Mesendoderm (in vitro differentiated cells): ENCODE measurements around the gene KCNK5.

ENCODE experiments used
- DNase-seq: peaks from one replicate; pipeline ENCODE4 v3.0.0; 2013
- H2AK5ac ChIP-seq: 2 replicates; pipeline ENCODE4 v1.6.1; 2013; ENCODE audit warnings: low read length, inconsistent platforms
- H2BK120ac ChIP-seq: 2 replicates; pipeline ENCODE4 v1.6.1; 2013; ENCODE audit warnings: low read depth, mild to moderate bottlenecking, low read length, moderate library complexity, mixed read lengths
- H2BK15ac ChIP-seq: replicated peaks from 2 replicates; pipeline ENCODE4 v1.6.1; 2013; ENCODE audit warnings: low read depth, mild to moderate bottlenecking, moderate library complexity
- H2BK5ac ChIP-seq: 2 replicates; pipeline ENCODE4 v1.6.1; 2013; ENCODE audit warnings: low read length, inconsistent platforms
- H3K18ac ChIP-seq: 2 replicates; pipeline ENCODE4 v1.6.1; 2013; ENCODE audit warnings: mild to moderate bottlenecking, low read length, mixed read lengths
- H3K23ac ChIP-seq: one replicate; pipeline ENCODE4 v1.6.1; 2013; ENCODE audit warnings: low read length
- H3K27ac ChIP-seq: 2 replicates; pipeline ENCODE4 v1.5.1; 2013; ENCODE audit warnings: low read depth, mild to moderate bottlenecking, inconsistent platforms, low read length, moderate library complexity
- H3K27me3 ChIP-seq: 2 replicates; pipeline ENCODE4 v1.6.1; 2013; ENCODE audit warnings: low read length, control low read depth, mild to moderate bottlenecking, inconsistent platforms; ENCODE audit not compliant: insufficient read depth, poor library complexity
- H3K36me3 ChIP-seq: 2 replicates; pipeline ENCODE4 v1.6.1; 2013; ENCODE audit warnings: low read length, inconsistent platforms; ENCODE audit not compliant: control insufficient read depth, insufficient read depth
- H3K4ac ChIP-seq: one replicate; pipeline ENCODE4 v1.6.1; 2013; ENCODE audit warnings: low read depth, mild to moderate bottlenecking, low read length, moderate library complexity
- H3K4me1 ChIP-seq: 2 replicates; pipeline ENCODE4 v1.6.1; 2013; ENCODE audit warnings: low read depth, low read length, inconsistent platforms; ENCODE audit not compliant: control insufficient read depth
- H3K4me2 ChIP-seq: 2 replicates; pipeline ENCODE4 v1.6.1; 2013; ENCODE audit warnings: low read length
- H3K4me3 ChIP-seq: 2 replicates; pipeline ENCODE4 v1.5.1; 2013; ENCODE audit warnings: mild to moderate bottlenecking, low read length
- H3K56ac ChIP-seq: one replicate; pipeline ENCODE4 v1.6.1; 2013; ENCODE audit warnings: low read length
- H3K79me1 ChIP-seq: 2 replicates; pipeline ENCODE4 v1.6.1; 2013; ENCODE audit warnings: low read length, inconsistent platforms
- H3K79me2 ChIP-seq: 2 replicates; pipeline ENCODE4 v1.6.1; 2013; ENCODE audit warnings: mild to moderate bottlenecking, low read length; ENCODE audit not compliant: control insufficient read depth, insufficient read depth
- H3K9ac ChIP-seq: 2 replicates; pipeline ENCODE4 v1.6.1; 2013; ENCODE audit warnings: low read length, inconsistent platforms
- H4K5ac ChIP-seq: one replicate; pipeline ENCODE4 v1.6.1; 2013; ENCODE audit warnings: low read length
- H4K8ac ChIP-seq: one replicate; pipeline ENCODE4 v1.6.1; 2013; ENCODE audit warnings: low read depth, mild to moderate bottlenecking, control low read depth, low read length, moderate library complexity
- WGBS: extraction: QIAGEN DNeasy Blood & Tissue Kit; methylation state at CpG from one replicate; pipeline ENCODE4 v1.1.7; 2013; ENCODE audit warnings: low lambda C conversion rate, missing lambda C conversion rate; ENCODE audit not compliant: insufficient coverage; ENCODE audit errors: extremely low coverage; 5-methylcytosine and 5-hydroxymethylcytosine counted together

Gene KCNK5

DNA sequence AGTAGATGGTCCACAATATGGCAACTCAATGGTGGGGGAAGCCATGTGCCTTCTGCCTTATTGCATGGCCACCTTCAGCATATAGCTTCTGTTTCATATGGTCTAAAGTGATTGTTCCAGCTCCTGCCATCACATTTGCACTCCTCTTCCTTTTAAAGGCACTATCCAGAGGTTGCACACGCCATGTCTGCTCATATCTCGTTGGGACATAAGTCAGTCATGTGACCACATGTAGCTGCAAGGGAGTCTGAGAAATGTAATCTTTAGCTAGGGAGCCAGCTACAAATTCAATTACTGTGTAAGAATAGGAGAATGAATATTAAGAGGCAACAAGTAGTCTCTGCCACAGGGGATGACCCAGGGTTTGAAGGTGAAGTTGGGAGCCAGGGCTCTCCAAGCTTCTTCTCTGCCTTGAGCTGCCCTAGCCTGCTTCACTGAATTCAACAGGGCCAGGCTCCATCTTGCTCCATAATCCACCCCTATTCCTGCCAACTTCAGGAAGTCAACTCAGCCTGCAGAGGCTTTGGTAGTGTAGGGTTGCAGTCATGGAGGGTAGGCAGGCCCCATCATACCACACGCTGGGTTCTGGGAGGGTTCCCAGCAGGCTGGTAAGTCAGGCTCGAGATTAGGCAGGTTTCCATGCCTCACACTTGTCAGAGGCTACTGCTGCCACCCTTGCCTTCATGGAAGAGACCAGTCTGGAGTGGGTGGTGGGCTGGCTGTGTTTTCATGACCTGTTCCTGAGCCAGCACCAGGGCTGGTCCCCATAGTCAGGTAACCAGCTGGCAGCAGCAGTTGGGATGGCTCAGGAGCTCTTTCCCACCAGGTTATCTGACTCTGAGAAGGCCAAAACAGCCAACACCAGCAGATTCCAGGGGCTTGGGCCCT, 57.5 kb downstream of the KCNK5 start:
- H3K27ac ChIP-seq = no peak overlapping the region
- no peaks in the 10 kb centered on the region for H3K36me3 ChIP-seq
- no peaks in the 10 kb centered on the region for H3K27me3 ChIP-seq
- no peak overlapping the region for H4K5ac ChIP-seq
- peak overlapping the region; percentile 17 for H3K4me3 ChIP-seq
- no peak overlapping the region for H3K23ac ChIP-seq
- H3K4me2 ChIP-seq = no peak overlapping the region
- H3K79me2 ChIP-seq = no peaks in the 10 kb centered on the region
- H4K8ac ChIP-seq = no peak overlapping the region
- WGBS = no CpG with 5 or more reads among the region's 4 CpGs
- H2BK5ac ChIP-seq = no peak overlapping the region
- no peak for DNase-seq
- no peak overlapping the region for H2BK120ac ChIP-seq
- no peak overlapping the region for H3K9ac ChIP-seq
- no peaks in the 10 kb centered on the region for H3K4me1 ChIP-seq
- no peak overlapping the region for H3K56ac ChIP-seq
- H3K4ac ChIP-seq = no peak overlapping the region
- H2AK5ac ChIP-seq = no peak overlapping the region
- H2BK15ac ChIP-seq = no peak overlapping the region
- H3K79me1 ChIP-seq = no peaks in the 10 kb centered on the region
- H3K18ac ChIP-seq = no peak overlapping the region

DNA sequence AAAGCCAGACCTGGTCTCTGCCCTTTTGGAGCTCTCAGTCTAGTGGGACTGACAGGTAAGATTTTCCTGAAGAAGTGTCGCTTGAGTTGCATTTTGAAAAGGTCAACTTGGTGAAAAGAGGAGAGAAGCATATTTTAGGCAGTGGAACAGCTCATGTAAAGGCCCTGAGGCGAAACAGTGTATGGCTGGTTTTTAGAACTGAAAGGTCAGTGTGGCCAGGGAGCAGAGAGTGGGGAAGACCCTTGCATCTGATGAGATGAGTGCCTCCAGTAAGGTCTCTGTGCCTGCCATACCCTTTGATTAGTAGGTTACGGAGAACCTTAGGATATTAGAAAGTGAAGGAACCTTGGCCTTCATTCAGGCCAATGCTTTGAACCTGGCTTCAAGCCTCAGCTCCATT, 58.4 kb downstream of the KCNK5 start:
- Histone ChIP-seq H2AK5ac (no peak overlapping the region), H3K56ac (no peak overlapping the region), H4K8ac (no peak overlapping the region), H3K4me1 (no peaks in the 10 kb centered on the region), H3K4me2 (no peak overlapping the region), H2BK5ac (no peak overlapping the region), H3K18ac (no peak overlapping the region), H3K27me3 (no peaks in the 10 kb centered on the region), H3K9ac (no peak overlapping the region), H3K23ac (no peak overlapping the region), H3K79me2 (no peaks in the 10 kb centered on the region), H2BK120ac (no peak overlapping the region), H3K36me3 (no peaks in the 10 kb centered on the region), H3K4me3 (no peak overlapping the region), H2BK15ac (no peak overlapping the region), H3K27ac (no peak overlapping the region), H4K5ac (no peak overlapping the region), H3K79me1 (no peaks in the 10 kb centered on the region), H3K4ac (no peak overlapping the region)
- DNase-seq = no peak
- WGBS = no CpG with 5 or more reads among the region's 3 CpGs

DNA sequence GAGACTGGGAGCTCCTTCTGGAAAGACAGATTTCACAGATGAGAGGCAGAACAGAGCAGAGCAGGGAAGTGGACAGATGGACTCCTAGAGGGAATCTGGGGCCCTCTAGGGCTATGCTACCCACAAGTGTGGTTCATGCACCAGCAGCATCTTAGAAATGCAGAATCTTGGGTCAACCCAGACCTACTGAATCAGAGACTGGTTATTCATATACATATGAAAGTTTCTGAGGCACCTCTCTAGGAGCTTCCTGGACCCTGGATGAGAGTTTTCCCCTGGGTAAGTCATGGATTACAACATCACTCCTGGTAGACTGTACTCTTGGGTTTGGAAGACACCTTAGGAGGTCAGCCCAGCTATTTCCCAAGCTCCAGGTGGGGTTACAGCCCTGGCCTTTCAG, 58.9 kb downstream of the KCNK5 start:
- Histone ChIP-seq H3K56ac (no peak overlapping the region), H4K8ac (no peak overlapping the region), H3K36me3 (no peaks in the 10 kb centered on the region), H3K9ac (no peak overlapping the region), H2AK5ac (no peak overlapping the region), H3K27ac (no peak overlapping the region), H3K27me3 (no peaks in the 10 kb centered on the region), H2BK15ac (no peak overlapping the region), H3K4ac (no peak overlapping the region), H2BK5ac (no peak overlapping the region), H4K5ac (no peak overlapping the region), H3K18ac (no peak overlapping the region), H3K4me1 (no peaks in the 10 kb centered on the region), H3K4me3 (no peak overlapping the region), H3K23ac (no peak overlapping the region), H3K79me1 (no peaks in the 10 kb centered on the region), H2BK120ac (no peak overlapping the region), H3K4me2 (no peak overlapping the region), H3K79me2 (no peaks in the 10 kb centered on the region)
- DNase-seq = no peak

DNA sequence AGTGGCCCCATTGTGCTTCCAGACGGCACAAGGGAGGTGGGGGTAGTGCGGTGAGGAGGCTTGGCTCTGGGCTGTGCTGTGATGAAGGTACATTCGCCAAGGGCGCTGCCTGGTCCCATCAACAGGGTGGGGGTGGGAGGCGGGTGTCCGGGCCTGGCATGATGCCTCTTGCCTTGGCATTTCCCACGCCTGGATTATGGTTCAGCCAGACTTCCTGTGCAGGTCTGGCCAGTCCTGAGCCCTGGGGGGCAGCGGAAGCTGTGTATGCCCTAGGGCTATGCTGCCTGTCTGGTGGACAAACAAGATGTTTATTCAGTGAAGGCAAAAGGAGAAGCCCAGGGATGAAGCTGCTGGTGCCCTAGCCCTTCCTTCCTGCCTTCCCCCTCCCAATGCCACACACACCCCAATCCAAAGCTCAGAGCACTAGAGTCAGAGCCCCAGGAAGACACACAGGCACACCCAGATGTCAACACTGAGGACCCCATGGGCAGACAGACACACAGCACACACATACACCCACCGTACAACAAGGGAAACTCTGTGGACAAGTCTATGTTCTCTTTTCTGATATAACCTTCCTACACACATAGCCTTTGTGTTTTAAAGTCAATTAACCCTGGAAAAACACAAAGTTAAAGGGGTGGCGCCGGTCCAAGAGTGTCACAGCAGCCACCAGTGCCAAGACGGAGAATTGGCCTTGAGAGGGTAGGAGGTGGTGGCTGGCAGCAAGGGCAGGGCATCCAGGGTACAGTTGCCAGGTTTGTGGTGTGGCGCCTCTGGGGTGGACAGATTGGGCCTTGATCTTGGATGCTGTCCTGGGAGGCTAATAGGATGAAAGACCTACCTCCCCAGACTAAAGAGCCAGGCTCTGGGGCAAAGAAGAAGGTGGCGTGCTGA, 59.6 kb downstream of the KCNK5 start:
- H3K4me2 ChIP-seq = no peak overlapping the region
- no peak overlapping the region for H3K4me3 ChIP-seq
- H3K4ac ChIP-seq = no peak overlapping the region
- H3K56ac ChIP-seq = no peak overlapping the region
- H3K27ac ChIP-seq = no peak overlapping the region
- H4K5ac ChIP-seq = no peak overlapping the region
- no peak overlapping the region for H2BK5ac ChIP-seq
- H4K8ac ChIP-seq = no peak overlapping the region
- no peak overlapping the region for H2BK15ac ChIP-seq
- no peak overlapping the region for H3K18ac ChIP-seq
- H3K79me2 ChIP-seq = no peaks in the 10 kb centered on the region
- H3K79me1 ChIP-seq = no peaks in the 10 kb centered on the region
- no peak overlapping the region for H2AK5ac ChIP-seq
- no peak for DNase-seq
- H3K27me3 ChIP-seq = no peaks in the 10 kb centered on the region
- no peak overlapping the region for H3K9ac ChIP-seq
- no peaks in the 10 kb centered on the region for H3K36me3 ChIP-seq
- H2BK120ac ChIP-seq = no peak overlapping the region
- H3K23ac ChIP-seq = no peak overlapping the region
- no peaks in the 10 kb centered on the region for H3K4me1 ChIP-seq
- no CpG with 5 or more reads among the region's 14 CpGs for WGBS

DNA sequence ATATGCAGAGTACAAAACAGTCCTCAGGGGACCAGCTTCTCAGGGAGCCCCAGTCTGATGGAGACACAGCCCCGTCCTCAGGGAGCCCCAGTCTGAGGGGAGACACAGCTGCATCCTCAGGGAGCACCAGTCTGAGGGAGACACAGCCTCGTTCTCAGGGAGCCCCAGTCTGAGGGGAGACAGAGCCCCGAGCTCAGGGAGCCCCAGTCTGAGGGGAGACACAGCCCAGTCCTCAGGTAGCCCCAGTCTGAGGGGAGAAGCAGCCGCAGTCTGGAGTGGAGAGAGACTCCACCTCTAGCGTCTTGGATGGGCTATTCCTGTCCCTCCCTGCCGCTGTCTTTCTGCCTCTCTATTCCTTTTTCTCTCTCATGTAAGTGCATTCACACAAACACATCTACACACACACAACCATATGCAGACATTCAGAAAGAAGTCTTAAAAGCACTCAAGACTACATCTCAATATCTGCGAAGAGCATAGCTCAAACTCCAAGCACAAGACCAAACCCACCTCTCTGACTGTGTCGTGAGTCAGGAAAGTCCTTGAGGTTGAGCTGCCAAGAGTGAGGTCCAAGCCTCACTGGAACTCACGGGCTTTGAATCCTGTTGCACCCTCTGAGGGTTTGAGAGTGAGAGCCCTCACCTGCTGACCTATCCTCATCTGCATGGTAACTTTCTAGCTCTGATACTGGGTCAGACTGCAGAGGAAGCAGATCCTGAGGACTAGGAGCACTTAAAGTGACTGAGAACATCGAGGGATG, 61.2 kb downstream of the KCNK5 start:
- no peak overlapping the region for H2BK120ac ChIP-seq
- no peak overlapping the region for H3K4me3 ChIP-seq
- H3K18ac ChIP-seq = no peak overlapping the region
- H3K79me1 ChIP-seq = no peaks in the 10 kb centered on the region
- H4K8ac ChIP-seq = no peak overlapping the region
- no peak overlapping the region for H4K5ac ChIP-seq
- H2AK5ac ChIP-seq = no peak overlapping the region
- H3K27ac ChIP-seq = no peak overlapping the region
- H3K23ac ChIP-seq = no peak overlapping the region
- H2BK5ac ChIP-seq = no peak overlapping the region
- no peak overlapping the region for H3K4me2 ChIP-seq
- no peak overlapping the region for H3K9ac ChIP-seq
- no peaks in the 10 kb centered on the region for H3K79me2 ChIP-seq
- H3K56ac ChIP-seq = no peak overlapping the region
- no peaks in the 10 kb centered on the region for H3K27me3 ChIP-seq
- H3K4me1 ChIP-seq = no peaks in the 10 kb centered on the region
- no peak for DNase-seq
- no peak overlapping the region for H3K4ac ChIP-seq
- no CpG with 5 or more reads among the region's 10 CpGs for WGBS
- no peaks in the 10 kb centered on the region for H3K36me3 ChIP-seq
- H2BK15ac ChIP-seq = no peak overlapping the region
